SK-N-MC (cell line): ENCODE results near the gene PKD2L1.

ENCODE experiments used
- EZH2 ChIP-seq: fragments of 200-600 bp; sonication (generic); IDR thresholded peaks from one replicate; pipeline ENCODE4 v1.6.1; 2017; ENCODE audit warnings: antibody characterized with exemption
- FOXP2 ChIP-seq: optimal IDR thresholded peaks from 2 replicates; pipeline ENCODE3; 2011; ENCODE audit warnings: mild to moderate bottlenecking, moderate library complexity; ENCODE audit not compliant: insufficient read depth; ENCODE audit errors: extremely low read length, control extremely low read depth
- POLR2AphosphoS5 ChIP-seq: IDR thresholded peaks from 2 replicates; pipeline ENCODE4 v1.6.1; 2012; ENCODE audit warnings: mild to moderate bottlenecking, low read depth, low read length, borderline replicate concordance

DNA sequence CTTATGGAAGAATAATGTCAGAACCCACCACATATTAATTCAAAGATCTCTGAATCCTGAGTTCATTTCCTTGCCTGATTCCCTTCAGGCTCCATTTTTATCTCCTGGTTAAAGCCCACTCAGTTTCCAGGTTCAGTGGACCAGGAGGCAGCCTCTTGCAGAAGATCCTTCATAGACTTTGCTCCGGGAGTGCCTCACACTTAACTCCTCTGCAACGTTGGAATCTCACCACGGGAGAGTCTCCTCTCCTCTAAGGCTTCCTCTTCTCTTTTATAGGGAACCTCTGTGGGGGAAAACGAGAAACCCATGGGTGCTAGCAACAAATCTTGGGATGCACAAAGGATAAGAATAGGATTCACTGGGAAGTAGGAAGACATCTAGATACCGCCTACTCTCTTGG is 41.8 kb downstream of the PKD2L1 start:
- TF ChIP-seq POLR2AphosphoS5 (no peak), EZH2 (no peak), FOXP2 (no peak)
